Uterus (tissue), 4 donors: ENCODE data around the gene EVA1A. TPM values are rescaled to one million over a fixed set of nuclear protein-coding genes. Genes with fewer than 3 reads are reported as not detected.
A peak's percentile ranks its signal among the peaks of the same experiment; 100 is the strongest.

Source experiments
- DNase-seq, 2 donors: peaks; one replicate each; pipeline ENCODE4 v3.0.0-alpha.2; 2019 to 2020
- H3K27ac ChIP-seq, 2 donors: fragments of 200-600 bp; sonication (generic); 1 replicate in 1 of 2; 2 replicates in 1 of 2; pipeline ENCODE4 v1.5.1; 2016 to 2018
- H3K27me3 ChIP-seq, 2 donors: fragments of 200-600 bp; sonication (generic); one replicate each; pipeline ENCODE4 v1.5.1; 2018 to 2019; ENCODE audit warnings: control low read depth in 1 of 2
- H3K36me3 ChIP-seq, 2 donors: fragments of 200-600 bp; sonication (generic); one replicate each; pipeline ENCODE4 v1.5.1; 2019; ENCODE audit warnings: control low read depth in 1 of 2
- H3K4me1 ChIP-seq, 2 donors: fragments of 200-600 bp; sonication (generic); one replicate each; pipeline ENCODE4 v1.5.1; 2018 to 2019; ENCODE audit warnings: control low read depth in 1 of 2
- H3K4me3 ChIP-seq, 2 donors: fragments of 200-600 bp; sonication (generic); 1 replicate in 1 of 2; 2 replicates in 1 of 2; pipeline ENCODE4 v1.5.1; 2018 to 2019; ENCODE audit warnings: mild to moderate bottlenecking in 1 of 2
- H3K9me3 ChIP-seq, 2 donors: fragments of 200-600 bp; sonication (generic); one replicate each; pipeline ENCODE4 v1.5.1; 2019; ENCODE audit warnings: control low read depth in 1 of 2
- POLR2A ChIP-seq, 2 donors: fragments of 450-650 bp; IDR thresholded peaks; one replicate each; pipeline ENCODE4 v1.6.1; 2016; ENCODE audit warnings: antibody characterized with exemption in 2 of 2, mild to moderate bottlenecking in 1 of 2, moderate library complexity in 1 of 2
- intact Hi-C: fragments of 100-400 bp; cut with DNase I; formaldehyde crosslinking; loops from one replicate; pipeline ENCODE4 v1.15.1; 2023; ENCODE audit warnings: low total_unique reads
- total RNA-seq, 4 donors: library from RNA; depleted of rRNA in 3 of 4; stranded (reverse); fragments of >200 nt in 3 of 4; gene quantifications; one replicate each; pipeline versions ENCODE4 v1.1.0 to v1.2.4, GENCODE V29; 2014 to 2023
- TF ChIP-seq, protein P1 (sequence below), 4 experiments: fragments of 200-600 bp in 2 of 4; fragments of 450-650 bp in 2 of 4; sonication (generic) in 2 of 4; IDR thresholded peaks; one replicate each; pipeline ENCODE4 v1.5.1; 2016 to 2019; ENCODE audit warnings: antibody characterized with exemption in 4 of 4, mild to moderate bottlenecking in 2 of 4, moderate library complexity in 1 of 4
- donor health status: DM: yes; HTN: yes; CAD: no.

EVA1A gene
- total RNA-seq, 4 donors from 2014 or later: 1.2 to 22.1 (median 2.3) TPM; not detected in 1

DNA sequence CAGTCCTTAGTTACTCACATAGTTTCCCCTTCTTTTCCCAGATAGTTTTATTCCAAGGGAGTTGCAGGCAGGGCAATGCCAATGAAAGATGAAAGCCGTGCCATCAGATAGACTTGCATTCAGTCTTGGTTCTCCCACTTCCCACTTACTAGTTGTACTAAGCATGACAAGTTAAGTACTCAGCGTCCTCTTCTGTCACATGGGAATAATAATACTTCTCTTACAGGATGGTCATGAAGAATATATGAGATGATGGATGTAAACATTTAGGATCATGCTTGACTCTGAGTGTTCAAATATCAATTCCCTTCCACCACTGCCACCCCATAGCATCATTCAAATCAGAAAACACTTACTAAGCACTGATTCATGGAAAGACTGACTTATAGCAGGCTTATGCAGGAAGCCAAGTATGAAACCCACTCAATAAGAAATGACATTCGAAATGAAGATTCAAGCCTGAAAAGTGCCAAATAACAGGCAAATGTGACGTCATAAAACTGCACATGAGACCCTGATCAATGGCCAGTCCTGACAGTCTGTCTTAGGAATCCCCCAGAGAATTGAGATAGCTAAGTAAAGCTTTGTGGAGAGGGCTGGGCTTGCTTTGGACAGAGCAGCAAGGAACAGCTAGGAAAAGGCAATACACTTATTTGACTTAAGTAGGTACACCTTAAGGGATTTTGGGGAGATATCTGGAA is 11.1 kb upstream of the EVA1A start:
- Histone ChIP-seq H3K27me3 (no peaks in the 10 kb centered on the region), H3K27ac (no peak overlapping the region), H3K4me3 (no peak overlapping the region), H3K36me3 (no peaks in the 10 kb centered on the region), H3K4me1 (no peaks in the 10 kb centered on the region), H3K9me3 (no peaks in the 10 kb centered on the region)
- DNase-seq: no peak
- TF ChIP-seq, protein P1, sequence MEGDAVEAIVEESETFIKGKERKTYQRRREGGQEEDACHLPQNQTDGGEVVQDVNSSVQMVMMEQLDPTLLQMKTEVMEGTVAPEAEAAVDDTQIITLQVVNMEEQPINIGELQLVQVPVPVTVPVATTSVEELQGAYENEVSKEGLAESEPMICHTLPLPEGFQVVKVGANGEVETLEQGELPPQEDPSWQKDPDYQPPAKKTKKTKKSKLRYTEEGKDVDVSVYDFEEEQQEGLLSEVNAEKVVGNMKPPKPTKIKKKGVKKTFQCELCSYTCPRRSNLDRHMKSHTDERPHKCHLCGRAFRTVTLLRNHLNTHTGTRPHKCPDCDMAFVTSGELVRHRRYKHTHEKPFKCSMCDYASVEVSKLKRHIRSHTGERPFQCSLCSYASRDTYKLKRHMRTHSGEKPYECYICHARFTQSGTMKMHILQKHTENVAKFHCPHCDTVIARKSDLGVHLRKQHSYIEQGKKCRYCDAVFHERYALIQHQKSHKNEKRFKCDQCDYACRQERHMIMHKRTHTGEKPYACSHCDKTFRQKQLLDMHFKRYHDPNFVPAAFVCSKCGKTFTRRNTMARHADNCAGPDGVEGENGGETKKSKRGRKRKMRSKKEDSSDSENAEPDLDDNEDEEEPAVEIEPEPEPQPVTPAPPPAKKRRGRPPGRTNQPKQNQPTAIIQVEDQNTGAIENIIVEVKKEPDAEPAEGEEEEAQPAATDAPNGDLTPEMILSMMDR (IDR thresholded peaks at IDR 0.05): no peak
- TF ChIP-seq POLR2A (IDR thresholded peaks at IDR 0.05): no peak
- intact Hi-C loops: no loop called here

DNA sequence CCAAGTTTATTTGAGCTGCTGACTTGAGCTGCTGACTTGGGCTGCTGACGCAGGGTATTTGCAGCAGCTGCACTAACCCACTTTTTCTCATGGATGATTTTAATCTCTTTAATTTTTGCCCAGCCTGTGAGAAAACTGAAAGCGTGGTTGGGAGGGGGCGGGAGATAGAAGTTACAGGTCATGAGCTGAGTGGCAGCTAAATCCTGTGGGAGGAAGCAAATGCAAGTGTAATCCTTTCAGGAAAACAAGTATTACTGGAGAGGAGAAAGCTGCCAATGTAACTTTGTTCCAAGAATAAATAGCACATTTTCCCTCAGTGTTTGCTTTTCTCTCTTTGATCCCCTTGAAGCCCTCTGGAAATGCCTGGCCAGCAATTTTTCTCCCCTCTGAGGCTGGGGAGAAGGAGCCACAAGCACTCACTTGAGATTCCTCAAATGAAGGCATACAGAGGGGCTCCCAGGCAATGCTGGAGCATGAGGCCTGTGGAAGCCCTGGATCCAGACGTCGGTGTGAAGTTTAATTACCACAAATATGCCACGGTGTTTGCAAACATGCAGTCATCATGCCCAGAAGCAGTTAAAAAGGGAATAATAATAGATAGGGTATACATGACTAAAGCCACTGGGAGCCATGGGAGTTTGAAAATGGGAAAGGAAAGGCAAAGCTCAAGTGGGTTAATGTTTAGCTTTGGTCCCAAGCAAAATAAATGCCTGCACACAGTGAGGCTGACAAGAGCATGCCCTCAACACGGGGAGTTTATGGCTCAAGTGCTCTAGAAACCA is 10.4 kb upstream of the EVA1A start:
- Histone ChIP-seq H3K9me3 (no peaks in the 10 kb centered on the region), H3K27ac (peak overlapping the region in 1 of 2 donors; percentile 51), H3K27me3 (no peaks in the 10 kb centered on the region), H3K4me1 (no peaks in the 10 kb centered on the region), H3K4me3 (no peak overlapping the region), H3K36me3 (no peaks in the 10 kb centered on the region)
- no peak for DNase-seq
- intact Hi-C loops: no loop called here
- no peak for TF ChIP-seq POLR2A (IDR thresholded peaks at IDR 0.05)
- TF ChIP-seq, protein P1 (IDR thresholded peaks at IDR 0.05): no peak

DNA sequence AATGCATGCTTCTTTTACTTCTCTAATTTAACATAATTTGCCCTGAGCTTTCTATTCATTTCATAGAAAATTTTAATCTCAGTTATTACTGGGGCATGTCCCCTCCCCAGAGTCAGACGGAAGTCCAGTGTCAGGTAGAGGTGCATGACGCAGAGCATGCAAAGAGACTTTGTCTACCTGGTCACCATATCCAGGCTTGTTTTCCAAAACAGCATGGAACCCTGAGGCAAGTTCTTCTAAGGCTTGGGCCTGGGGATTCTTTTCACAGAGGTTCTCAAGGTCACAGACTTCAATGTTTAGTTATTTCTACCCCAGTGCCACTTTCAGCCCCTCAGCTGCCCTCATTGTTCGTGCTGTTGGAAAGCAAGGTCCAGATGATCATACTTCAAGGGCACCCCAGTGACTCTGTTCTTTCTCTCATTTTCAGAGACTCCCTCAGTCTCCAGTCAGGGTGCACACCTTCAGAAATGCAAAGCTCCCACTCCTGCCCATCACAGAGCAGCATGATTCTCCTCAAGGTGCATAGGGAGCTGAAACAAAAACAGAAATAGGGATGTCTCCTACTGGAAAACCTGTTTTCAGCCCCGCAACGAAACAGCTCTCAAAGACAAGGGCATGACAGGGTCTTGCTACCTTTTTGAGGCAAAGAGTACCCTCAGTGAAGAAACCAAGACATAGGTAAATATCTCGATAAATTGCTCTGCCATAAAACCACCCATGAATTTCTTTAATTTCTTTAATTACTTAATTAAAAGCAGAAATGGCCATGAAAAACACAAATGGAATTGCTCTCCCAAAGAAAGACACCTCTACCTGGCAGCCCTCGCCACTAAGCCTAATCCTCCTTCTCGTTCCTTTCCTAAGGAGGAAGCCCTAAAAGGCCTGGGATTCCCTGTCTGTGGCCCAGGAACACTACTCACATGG is 9.5 kb upstream of the EVA1A start:
- intact Hi-C loops: no loop called here
- peak overlapping the region in 1 of 2 donors; percentile 51 for H3K27ac ChIP-seq
- no peak for DNase-seq
- H3K4me1 ChIP-seq: no peaks in the 10 kb centered on the region
- no peaks in the 10 kb centered on the region for H3K27me3 ChIP-seq
- H3K9me3 ChIP-seq: no peaks in the 10 kb centered on the region
- TF ChIP-seq, protein P1 (IDR thresholded peaks at IDR 0.05): no peak
- no peak for TF ChIP-seq POLR2A (IDR thresholded peaks at IDR 0.05)
- no peaks in the 10 kb centered on the region for H3K36me3 ChIP-seq
- H3K4me3 ChIP-seq: no peak overlapping the region

DNA sequence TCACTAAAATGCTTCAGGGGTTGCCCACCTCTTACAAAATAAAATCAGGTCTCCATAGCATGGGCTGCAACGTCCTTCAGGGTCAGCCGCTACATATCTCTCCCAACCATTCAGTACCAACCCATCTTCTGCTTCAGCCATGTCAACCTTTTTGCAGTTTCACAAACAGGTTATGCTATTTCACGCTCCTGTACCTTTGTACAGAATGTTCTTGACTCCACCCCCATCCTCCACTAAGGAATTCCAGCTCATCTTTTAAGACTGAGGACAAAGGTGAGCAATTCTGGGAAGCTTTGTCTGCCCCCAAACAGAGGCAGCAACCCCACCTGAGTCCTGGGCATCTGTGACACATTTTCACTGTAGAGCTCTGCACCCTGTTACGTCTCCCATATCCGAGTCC is 8.8 kb upstream of the EVA1A start:
- Histone ChIP-seq H3K4me3 (no peak overlapping the region), H3K27ac (no peak overlapping the region), H3K4me1 (no peaks in the 10 kb centered on the region), H3K27me3 (no peaks in the 10 kb centered on the region), H3K36me3 (no peaks in the 10 kb centered on the region), H3K9me3 (no peaks in the 10 kb centered on the region)
- intact Hi-C loops: no loop called here
- TF ChIP-seq, protein P1 (IDR thresholded peaks at IDR 0.05): no peak
- no peak for TF ChIP-seq POLR2A (IDR thresholded peaks at IDR 0.05)
- no peak for DNase-seq
